H9 (cell line): ENCODE results near the gene OSTF1. TPM values are rescaled to one million over a fixed set of nuclear protein-coding genes. Genes with fewer than 3 reads are reported as not detected.

Source experiments
- DNase-seq: peaks from one replicate; pipeline ENCODE4 v3.0.0-alpha.2; 2017
- H2AFZ ChIP-seq: one replicate; pipeline ENCODE4 v1.6.1; 2013; ENCODE audit warnings: mild to moderate bottlenecking, low read length, control low read depth, moderate library complexity
- H2AK5ac ChIP-seq: 2 replicates; pipeline ENCODE4 v1.6.1; 2013; ENCODE audit warnings: low read length, control low read depth, mixed read lengths; ENCODE audit not compliant: insufficient read length
- H2BK120ac ChIP-seq: one replicate; pipeline ENCODE4 v1.6.1; 2013; ENCODE audit warnings: low read depth, mild to moderate bottlenecking, low read length, control low read depth, inconsistent platforms; ENCODE audit not compliant: poor library complexity, severe bottlenecking
- H2BK12ac ChIP-seq: 2 replicates; pipeline ENCODE4 v1.6.1; 2013; ENCODE audit warnings: low read length, control low read depth, mixed read lengths, low read depth; ENCODE audit not compliant: insufficient read length
- H2BK15ac ChIP-seq: 2 replicates; pipeline ENCODE4 v1.6.1; 2013; ENCODE audit warnings: low read depth, low read length, control low read depth
- H2BK20ac ChIP-seq: one replicate; pipeline ENCODE4 v1.6.1; 2013; ENCODE audit warnings: low read depth, mild to moderate bottlenecking, low read length, control low read depth, inconsistent platforms; ENCODE audit not compliant: poor library complexity, severe bottlenecking
- H2BK5ac ChIP-seq: 2 replicates; pipeline ENCODE4 v1.6.1; 2013; ENCODE audit warnings: low read length, control low read depth, mixed read lengths; ENCODE audit not compliant: insufficient read length
- H3K14ac ChIP-seq: 2 replicates; pipeline ENCODE4 v1.6.1; 2013; ENCODE audit warnings: low read length, control low read depth; ENCODE audit not compliant: insufficient read depth
- H3K18ac ChIP-seq: 2 replicates; pipeline ENCODE4 v1.6.1; 2013; ENCODE audit warnings: low read depth, mild to moderate bottlenecking, mixed read lengths, low read length, control low read depth; ENCODE audit not compliant: insufficient read length
- H3K23ac ChIP-seq: 2 replicates; pipeline ENCODE4 v1.6.1; 2013; ENCODE audit warnings: low read length, control low read depth, mixed read lengths, low read depth; ENCODE audit not compliant: insufficient read length
- H3K23me2 ChIP-seq: 2 replicates; pipeline ENCODE4 v1.6.1; 2013; ENCODE audit warnings: low read depth, mild to moderate bottlenecking, mixed read lengths, low read length, control low read depth; ENCODE audit not compliant: insufficient read length, poor library complexity, severe bottlenecking
- H3K27ac ChIP-seq: 2 replicates; pipeline ENCODE4 v1.5.1; 2013; ENCODE audit warnings: low read length, control low read depth, mixed read lengths, low read depth; ENCODE audit not compliant: insufficient read length
- H3K27me3 ChIP-seq: 2 replicates; pipeline ENCODE4 v1.6.1; 2013; ENCODE audit warnings: low read length, control low read depth, inconsistent platforms; ENCODE audit not compliant: insufficient read depth
- H3K4ac ChIP-seq: 2 replicates; pipeline ENCODE4 v1.6.1; 2013; ENCODE audit warnings: low read depth, mild to moderate bottlenecking, control low read depth, inconsistent platforms, low read length, moderate library complexity
- H3K4me1 ChIP-seq: 2 replicates; pipeline ENCODE4 v1.6.1; 2013; ENCODE audit warnings: low read length, control low read depth, inconsistent platforms; ENCODE audit not compliant: insufficient read depth
- H3K4me2 ChIP-seq: 2 replicates; pipeline ENCODE4 v1.6.1; 2013; ENCODE audit warnings: low read length, control low read depth, mixed read lengths; ENCODE audit not compliant: insufficient read length, insufficient read depth
- H3K56ac ChIP-seq: 2 replicates; pipeline ENCODE4 v1.6.1; 2013; ENCODE audit warnings: low read depth, mild to moderate bottlenecking, mixed read lengths, low read length, control low read depth; ENCODE audit not compliant: insufficient read length
- H3K79me1 ChIP-seq: 2 replicates; pipeline ENCODE4 v1.6.1; 2013; ENCODE audit warnings: low read depth, mild to moderate bottlenecking, moderate library complexity, low read length, control low read depth, inconsistent platforms; ENCODE audit not compliant: insufficient read depth, poor library complexity, severe bottlenecking
- H3K79me2 ChIP-seq: 2 replicates; pipeline ENCODE4 v1.6.1; 2013; ENCODE audit warnings: low read length, control low read depth, inconsistent platforms; ENCODE audit not compliant: insufficient read depth
- H3K9ac ChIP-seq: 2 replicates; pipeline ENCODE4 v1.6.1; 2013; ENCODE audit warnings: low read length, control low read depth, mixed read lengths; ENCODE audit not compliant: insufficient read length; ENCODE audit errors: extremely low read depth
- H3K9me3 ChIP-seq: one replicate; pipeline ENCODE4 v1.6.1; 2013; ENCODE audit warnings: low read depth, low read length, inconsistent platforms; ENCODE audit not compliant: control insufficient read depth
- H3T11ph ChIP-seq: one replicate; pipeline ENCODE4 v1.6.1; 2013; ENCODE audit warnings: mild to moderate bottlenecking, low read length, control low read depth, inconsistent platforms
- H4K20me1 ChIP-seq: one replicate; pipeline ENCODE4 v1.6.1; 2013; ENCODE audit not compliant: control insufficient read depth, insufficient read length, insufficient read depth
- H4K5ac ChIP-seq: 2 replicates; pipeline ENCODE4 v1.6.1; 2013; ENCODE audit warnings: low read depth, mild to moderate bottlenecking, mixed read lengths, low read length, control low read depth; ENCODE audit not compliant: insufficient read length
- H4K8ac ChIP-seq: replicated peaks from 2 replicates; pipeline ENCODE4 v1.6.1; 2013; ENCODE audit warnings: low read length, control low read depth, mixed read lengths, low read depth; ENCODE audit not compliant: insufficient read length
- H4K91ac ChIP-seq: 2 replicates; pipeline ENCODE4 v1.6.1; 2013; ENCODE audit warnings: low read depth, mild to moderate bottlenecking, moderate library complexity, mixed read lengths, low read length, control low read depth; ENCODE audit not compliant: insufficient read length
- H3K27ac Mint-ChIP-seq, 3 experiments: 2 replicates in 2 of 3; 3 replicates in 1 of 3; pipeline ENCODE4 v1.8.0; 2020 to 2021; ENCODE audit warnings: mixed read lengths in 3 of 3, mild to moderate bottlenecking in 1 of 3, moderate library complexity in 1 of 3
- H3K27me3 Mint-ChIP-seq: 2 replicates; pipeline ENCODE4 v1.8.0; 2021; ENCODE audit warnings: low read depth, mild to moderate bottlenecking, moderate library complexity, mixed read lengths
- H3K36me3 Mint-ChIP-seq, 3 experiments: 2 replicates in 2 of 3; 3 replicates in 1 of 3; pipeline ENCODE4 v1.8.0; 2020 to 2021; ENCODE audit warnings: low read depth in 3 of 3, mixed read lengths in 3 of 3; ENCODE audit not compliant: insufficient read depth in 1 of 3
- H3K4me1 Mint-ChIP-seq, 2 experiments: 2 replicates each; pipeline ENCODE4 v1.8.0; 2020; ENCODE audit warnings: mixed read lengths in 2 of 2
- H3K4me3 Mint-ChIP-seq, 2 experiments: 2 replicates in 1 of 2; 3 replicates in 1 of 2; pipeline ENCODE4 v1.8.0; 2020 to 2021; ENCODE audit warnings: mild to moderate bottlenecking in 2 of 2, mixed read lengths in 2 of 2, moderate library complexity in 1 of 2
- H3K9me3 Mint-ChIP-seq, 2 experiments: 2 replicates in 1 of 2; 3 replicates in 1 of 2; pipeline ENCODE4 v1.8.0; 2020; ENCODE audit warnings: mild to moderate bottlenecking in 2 of 2, mixed read lengths in 2 of 2, moderate library complexity in 1 of 2
- WGBS: extraction: QIAGEN DNeasy Blood & Tissue Kit; methylation state at CpG from one replicate; pipeline ENCODE4 v1.1.7; 2013; ENCODE audit warnings: missing lambda C conversion rate, low lambda C conversion rate, mixed read lengths; ENCODE audit not compliant: insufficient read length; ENCODE audit errors: extremely low coverage; 5-methylcytosine and 5-hydroxymethylcytosine counted together
- total RNA-seq: library from RNA; stranded (reverse); gene quantifications from 2 replicates; pipeline ENCODE4 v1.2.1, GENCODE V29; 2021
- TF ChIP-seq, protein P1 (sequence below): fragments of 200-600 bp; sonication (generic); conservative IDR thresholded peaks from 3 replicates; pipeline ENCODE4 v1.8.0; 2021; ENCODE audit warnings: antibody characterized with exemption, mild to moderate bottlenecking

The OSTF1 gene
- total RNA-seq, 1 experiment from 2014 or later = 16.1 TPM

DNA sequence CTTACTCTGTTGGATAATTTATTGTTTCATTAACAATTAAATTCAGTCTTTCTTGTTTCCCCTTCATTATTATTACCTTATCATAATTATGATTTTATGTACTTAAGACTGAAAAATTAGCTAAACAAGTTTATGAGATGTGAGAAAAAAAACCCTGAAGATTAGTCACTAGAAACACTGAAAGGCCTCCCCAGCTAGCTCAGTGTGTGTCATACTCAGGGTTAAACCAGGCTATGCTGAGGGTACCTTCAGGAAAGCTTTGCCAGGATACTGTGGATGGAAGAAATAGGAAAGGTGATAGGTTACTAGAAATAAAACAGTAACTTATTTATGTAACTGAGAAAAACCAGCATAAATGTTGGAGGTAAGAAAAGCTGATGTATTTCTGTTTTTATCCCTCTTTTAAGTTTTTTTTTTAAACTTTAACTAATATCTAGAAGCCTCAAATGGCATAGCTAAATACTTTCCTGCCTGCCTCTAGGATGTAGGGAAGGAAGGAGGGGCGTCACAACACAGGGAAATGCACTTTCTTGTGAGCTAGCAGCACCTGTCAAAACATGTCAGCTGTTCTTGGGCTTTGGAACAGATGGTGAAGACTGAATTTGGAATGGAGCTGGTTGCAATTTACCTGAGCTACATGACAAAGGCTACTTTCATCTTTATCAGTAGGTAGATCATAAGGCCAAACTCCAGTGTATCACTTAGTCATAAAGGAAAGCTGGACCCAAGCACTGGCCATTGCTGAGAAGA, 24.6 kb upstream of the OSTF1 start:
- no peak overlapping the region for H3K18ac ChIP-seq
- no peaks in the 10 kb centered on the region for H3K79me2 ChIP-seq
- no peak overlapping the region for H3K4ac ChIP-seq
- no peaks in the 10 kb centered on the region for H3K9me3 ChIP-seq
- no peaks in the 10 kb centered on the region for H3K27me3 ChIP-seq
- DNase-seq = no peak
- no peaks in the 10 kb centered on the region for H3K23me2 ChIP-seq
- Mint-ChIP-seq H3K4me1 (peaks cover 8 to 9% of the 10 kb centered on the region in 2 experiments), H3K27me3 (no peaks in the 10 kb centered on the region), H3K9me3 (peaks cover 5 to 6% of the 10 kb centered on the region in 2 experiments; a peak in 3 of 5 replicates), H3K36me3 (no peaks in the 10 kb centered on the region), H3K4me3 (no peak overlapping the region), H3K27ac (no peak overlapping the region; a peak in 1 of 7 replicates)
- no peak overlapping the region for H4K8ac ChIP-seq
- no peaks in the 10 kb centered on the region for H3K79me1 ChIP-seq
- no peak overlapping the region for H2BK15ac ChIP-seq
- no peaks in the 10 kb centered on the region for H3K4me1 ChIP-seq
- H3K9ac ChIP-seq = no peak overlapping the region
- no peak overlapping the region for H3T11ph ChIP-seq
- no peak overlapping the region for H3K23ac ChIP-seq
- H2BK120ac ChIP-seq = no peak overlapping the region
- H2BK12ac ChIP-seq = no peak overlapping the region
- H3K4me2 ChIP-seq = no peak overlapping the region
- no peak overlapping the region for H3K56ac ChIP-seq
- TF ChIP-seq, protein P1, sequence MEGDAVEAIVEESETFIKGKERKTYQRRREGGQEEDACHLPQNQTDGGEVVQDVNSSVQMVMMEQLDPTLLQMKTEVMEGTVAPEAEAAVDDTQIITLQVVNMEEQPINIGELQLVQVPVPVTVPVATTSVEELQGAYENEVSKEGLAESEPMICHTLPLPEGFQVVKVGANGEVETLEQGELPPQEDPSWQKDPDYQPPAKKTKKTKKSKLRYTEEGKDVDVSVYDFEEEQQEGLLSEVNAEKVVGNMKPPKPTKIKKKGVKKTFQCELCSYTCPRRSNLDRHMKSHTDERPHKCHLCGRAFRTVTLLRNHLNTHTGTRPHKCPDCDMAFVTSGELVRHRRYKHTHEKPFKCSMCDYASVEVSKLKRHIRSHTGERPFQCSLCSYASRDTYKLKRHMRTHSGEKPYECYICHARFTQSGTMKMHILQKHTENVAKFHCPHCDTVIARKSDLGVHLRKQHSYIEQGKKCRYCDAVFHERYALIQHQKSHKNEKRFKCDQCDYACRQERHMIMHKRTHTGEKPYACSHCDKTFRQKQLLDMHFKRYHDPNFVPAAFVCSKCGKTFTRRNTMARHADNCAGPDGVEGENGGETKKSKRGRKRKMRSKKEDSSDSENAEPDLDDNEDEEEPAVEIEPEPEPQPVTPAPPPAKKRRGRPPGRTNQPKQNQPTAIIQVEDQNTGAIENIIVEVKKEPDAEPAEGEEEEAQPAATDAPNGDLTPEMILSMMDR = no peak
- no peak overlapping the region for H3K14ac ChIP-seq
- WGBS = no CpG with 5 or more reads among the region's 1 CpG
- H2AK5ac ChIP-seq = no peak overlapping the region
- no peak overlapping the region for H4K5ac ChIP-seq
- peaks cover 3% of the 10 kb centered on the region for H4K20me1 ChIP-seq
- H4K91ac ChIP-seq = no peak overlapping the region
- H2AFZ ChIP-seq = no peak overlapping the region
- H2BK20ac ChIP-seq = no peak overlapping the region
- no peak overlapping the region for H3K27ac ChIP-seq
- no peak overlapping the region for H2BK5ac ChIP-seq
